Colonic mucosa (tissue), 4 donors: Measurements from ENCODE around the gene MBD4. TPM values are rescaled to one million over a fixed set of nuclear protein-coding genes. Genes with fewer than 3 reads are reported as not detected.

Source experiments
- DNase-seq: peaks from one replicate; pipeline ENCODE4 v3.0.0-alpha.2; 2020
- H3K27ac ChIP-seq: fragments of 200-600 bp; one replicate; pipeline ENCODE4 v1.8.0; 2021
- H3K27me3 ChIP-seq: fragments of 200-600 bp; one replicate; pipeline ENCODE4 v1.8.0; 2021
- H3K36me3 ChIP-seq: fragments of 200-600 bp; one replicate; pipeline ENCODE4 v1.8.0; 2021
- H3K4me1 ChIP-seq: fragments of 200-600 bp; one replicate; pipeline ENCODE4 v1.8.0; 2021; ENCODE audit warnings: mild to moderate bottlenecking
- H3K4me3 ChIP-seq: fragments of 200-600 bp; one replicate; pipeline ENCODE4 v1.8.0; 2021
- H3K9ac ChIP-seq, 2 donors: one replicate each; pipeline ENCODE4 v1.7.0; 2013; ENCODE audit warnings: control low read depth in 2 of 2, low read depth in 2 of 2, low read length in 2 of 2
- H3K9me3 ChIP-seq: fragments of 200-600 bp; one replicate; pipeline ENCODE4 v1.8.0; 2021
- intact Hi-C: fragments of 100-400 bp; cut with DNase I; formaldehyde crosslinking; loops from one replicate; pipeline ENCODE4 v1.14.1; 2022
- total RNA-seq, 2 donors: library from RNA; stranded (reverse); fragmentation: NEBNext Ultra II Directional in 1 of 2; extraction: Animal tissue kit (Norgen Biotek cat#: 25700) in 1 of 2; gene quantifications; one replicate each; pipeline ENCODE4 v1.2.1, GENCODE V29; 2021
- TF ChIP-seq, protein P1 (sequence below): fragments of 200-600 bp; IDR thresholded peaks from one replicate; pipeline ENCODE4 v1.8.0; 2022; ENCODE audit warnings: antibody characterized with exemption, mild to moderate bottlenecking
- donor health status: healthy.
- donor health status: DM: no; HTN: no; CAD: no.
- donor health status: DM: no; HTN: no; CAD: no.

MBD4 gene
- total RNA-seq, 2 donors from 2014 or later, result 25.0 to 28.9 TPM

- intact Hi-C loops, result no loop called here
- no peak overlapping the region for H3K9ac ChIP-seq
- no peak for DNase-seq
- no peaks in the 10 kb centered on the region for H3K9me3 ChIP-seq
- no peak overlapping the region for H3K27ac ChIP-seq
- no peaks in the 10 kb centered on the region for H3K4me1 ChIP-seq
- H3K36me3 ChIP-seq, result no peaks in the 10 kb centered on the region
- TF ChIP-seq, protein P1, sequence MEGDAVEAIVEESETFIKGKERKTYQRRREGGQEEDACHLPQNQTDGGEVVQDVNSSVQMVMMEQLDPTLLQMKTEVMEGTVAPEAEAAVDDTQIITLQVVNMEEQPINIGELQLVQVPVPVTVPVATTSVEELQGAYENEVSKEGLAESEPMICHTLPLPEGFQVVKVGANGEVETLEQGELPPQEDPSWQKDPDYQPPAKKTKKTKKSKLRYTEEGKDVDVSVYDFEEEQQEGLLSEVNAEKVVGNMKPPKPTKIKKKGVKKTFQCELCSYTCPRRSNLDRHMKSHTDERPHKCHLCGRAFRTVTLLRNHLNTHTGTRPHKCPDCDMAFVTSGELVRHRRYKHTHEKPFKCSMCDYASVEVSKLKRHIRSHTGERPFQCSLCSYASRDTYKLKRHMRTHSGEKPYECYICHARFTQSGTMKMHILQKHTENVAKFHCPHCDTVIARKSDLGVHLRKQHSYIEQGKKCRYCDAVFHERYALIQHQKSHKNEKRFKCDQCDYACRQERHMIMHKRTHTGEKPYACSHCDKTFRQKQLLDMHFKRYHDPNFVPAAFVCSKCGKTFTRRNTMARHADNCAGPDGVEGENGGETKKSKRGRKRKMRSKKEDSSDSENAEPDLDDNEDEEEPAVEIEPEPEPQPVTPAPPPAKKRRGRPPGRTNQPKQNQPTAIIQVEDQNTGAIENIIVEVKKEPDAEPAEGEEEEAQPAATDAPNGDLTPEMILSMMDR, result no peak
- H3K4me3 ChIP-seq, result no peak overlapping the region
- H3K27me3 ChIP-seq, result no peaks in the 10 kb centered on the region
These were observed 21.3 kb upstream of the MBD4 start for GRCh38 chr3:129461022-129461421.

GRCh38 chr3:129460572-129460971 lies 20.8 kb upstream of the MBD4 start:
- Histone ChIP-seq H3K36me3 (no peaks in the 10 kb centered on the region), H3K27me3 (no peaks in the 10 kb centered on the region), H3K9ac (no peak overlapping the region), H3K4me3 (no peak overlapping the region), H3K4me1 (no peaks in the 10 kb centered on the region), H3K9me3 (no peaks in the 10 kb centered on the region), H3K27ac (no peak overlapping the region)
- intact Hi-C loops, result no loop called here
- no peak for DNase-seq
- TF ChIP-seq, protein P1, result no peak

GRCh38 chr3:129460155-129460554 lies 20.4 kb upstream of the MBD4 start:
- intact Hi-C loops, result no loop called here
- Histone ChIP-seq H3K9ac (no peak overlapping the region), H3K27me3 (no peaks in the 10 kb centered on the region), H3K9me3 (no peaks in the 10 kb centered on the region), H3K4me1 (no peaks in the 10 kb centered on the region), H3K4me3 (no peak overlapping the region), H3K27ac (no peak overlapping the region), H3K36me3 (no peaks in the 10 kb centered on the region)
- DNase-seq, result no peak
- TF ChIP-seq, protein P1, result no peak

- Histone ChIP-seq H3K4me3 (no peak overlapping the region), H3K9me3 (no peaks in the 10 kb centered on the region), H3K36me3 (no peaks in the 10 kb centered on the region), H3K4me1 (no peaks in the 10 kb centered on the region), H3K9ac (no peak overlapping the region), H3K27ac (no peak overlapping the region), H3K27me3 (no peaks in the 10 kb centered on the region)
- no peak for DNase-seq
- TF ChIP-seq, protein P1, result no peak
- intact Hi-C loops, result no loop called here
These were observed 14.0 kb upstream of the MBD4 start for GRCh38 chr3:129453732-129454131.

GRCh38 chr3:129449279-129450115 lies 9.7 kb upstream of the MBD4 start:
- intact Hi-C loops, result no loop called here
- no peaks in the 10 kb centered on the region for H3K9me3 ChIP-seq
- H3K4me3 ChIP-seq, result no peak overlapping the region
- no peaks in the 10 kb centered on the region for H3K4me1 ChIP-seq
- no peaks in the 10 kb centered on the region for H3K27me3 ChIP-seq
- no peak for DNase-seq
- H3K27ac ChIP-seq, result no peak overlapping the region
- H3K36me3 ChIP-seq, result no peaks in the 10 kb centered on the region
- TF ChIP-seq, protein P1, result no peak
- H3K9ac ChIP-seq, result no peak overlapping the region
